ENCODE results near the gene GUF1.
"Not testable (repeated sequence)": the region's sequence is repeated elsewhere in the genome, so short reads cannot be mapped to it uniquely, and the experiment has no call there.

Gene GUF1

DNA sequence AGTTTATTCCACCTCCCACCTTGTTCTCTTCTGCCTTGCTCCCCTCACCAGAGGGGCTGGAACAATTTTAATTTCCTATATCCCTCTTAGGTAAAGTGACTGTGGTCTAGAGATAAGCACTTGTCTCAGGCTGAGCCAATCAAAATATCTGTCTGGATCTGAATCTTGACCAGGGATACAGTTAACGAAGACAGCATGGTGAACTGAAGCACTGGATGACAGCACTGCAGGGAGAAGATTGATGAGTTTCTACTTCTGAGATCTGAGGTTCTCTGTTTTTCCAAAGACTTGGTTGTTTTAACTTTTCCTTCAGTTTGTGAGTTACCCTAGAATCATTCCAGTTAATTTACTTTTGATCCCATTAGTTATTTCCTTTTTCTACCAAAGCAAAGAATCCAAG lies 34.9 kb downstream of the GUF1 start:
- FAIRE-seq: no peak

DNA sequence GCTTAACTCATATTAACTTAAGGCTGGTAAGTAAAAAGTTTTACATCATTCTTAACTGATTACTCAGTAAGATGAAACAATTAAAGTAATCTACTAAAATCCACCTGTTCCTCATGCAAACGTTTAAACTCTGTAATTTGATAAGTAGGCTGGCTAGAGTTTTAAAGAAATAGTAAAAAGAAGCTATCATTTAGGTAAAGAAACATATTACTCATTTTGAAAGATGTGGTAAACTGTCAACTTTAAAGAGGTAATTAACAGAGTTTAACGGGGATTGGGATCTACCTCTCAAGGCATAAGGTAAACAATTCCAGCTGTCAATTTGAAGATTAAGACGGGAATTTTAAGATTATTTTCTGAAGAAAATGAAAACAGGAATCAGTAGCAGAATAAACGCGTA lies 38.4 kb downstream of the GUF1 start:
- FAIRE-seq: no peak

DNA sequence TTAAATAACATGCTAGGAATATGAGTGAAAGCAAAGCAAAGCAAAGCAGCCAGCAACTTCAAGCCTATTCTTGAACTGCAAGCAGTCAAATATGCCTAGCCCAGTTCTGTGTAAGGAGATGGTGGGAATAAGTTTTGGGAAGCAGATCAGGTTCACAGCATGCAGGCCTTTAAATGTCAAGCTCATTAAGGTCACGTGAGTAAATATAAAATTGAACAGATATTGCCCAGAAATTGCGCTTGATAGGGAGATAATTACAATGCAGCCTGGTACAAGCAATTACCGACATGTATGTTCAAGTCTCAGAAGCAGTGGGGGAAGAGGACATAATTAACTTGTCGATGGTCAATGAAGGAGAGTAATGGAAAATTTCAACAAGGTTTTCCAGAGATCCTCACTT lies 42.2 kb downstream of the GUF1 start:
- FAIRE-seq: no peak

DNA sequence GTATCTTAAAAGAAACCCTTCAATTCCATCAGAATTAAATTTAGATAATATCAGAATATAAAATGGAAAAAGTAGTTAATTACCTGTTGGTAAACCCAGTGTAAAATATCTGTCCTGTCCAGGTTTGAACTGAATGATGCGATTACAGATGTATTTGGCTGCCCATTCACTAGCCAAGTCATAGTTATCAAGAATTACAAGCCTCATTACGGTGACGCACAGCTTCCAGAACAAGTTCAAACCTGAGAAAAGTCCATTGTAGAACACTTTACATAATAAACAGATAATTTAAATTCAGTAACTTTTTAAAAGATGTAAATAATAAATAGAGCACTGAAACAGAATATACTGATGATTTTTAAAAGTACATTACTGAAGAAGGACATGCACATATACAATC lies 43.8 kb downstream of the GUF1 start:
- FAIRE-seq: no peak

DNA sequence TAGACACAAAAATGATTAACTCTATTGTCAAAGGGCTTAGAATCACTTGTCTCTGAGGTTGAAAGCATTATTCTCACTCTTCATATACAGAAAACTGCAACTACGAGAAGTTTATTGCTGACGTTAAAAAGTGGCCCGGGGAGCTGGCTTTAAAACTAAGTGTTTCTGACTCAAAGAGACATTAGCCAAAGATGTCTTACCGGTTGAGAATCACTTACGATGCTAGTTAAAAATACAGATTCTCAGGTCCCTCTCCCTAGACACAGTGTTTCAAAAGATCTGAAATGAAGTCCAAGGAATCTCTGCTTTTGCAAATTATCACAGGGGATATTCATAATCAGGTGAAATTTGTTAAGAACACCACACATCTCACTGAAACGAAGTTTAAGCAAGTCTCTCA lies 46.9 kb downstream of the GUF1 start:
- FAIRE-seq: no peak

DNA sequence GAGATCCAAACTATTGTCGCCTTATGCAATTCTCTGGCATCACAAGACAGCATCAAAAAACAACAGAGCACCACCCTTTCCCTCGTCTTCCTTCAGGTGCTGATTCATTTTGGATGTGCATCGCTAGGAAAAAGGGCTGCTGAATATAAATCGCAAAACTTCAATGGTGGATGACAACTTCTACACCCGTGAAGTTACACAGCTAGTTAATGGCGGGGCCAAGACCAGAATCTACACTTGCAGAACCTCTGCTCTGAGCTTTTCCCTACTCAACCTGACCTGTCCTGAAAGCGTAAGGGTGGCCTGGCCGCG lies 47.5 kb downstream of the GUF1 start:
- FAIRE-seq: no peak

DNA sequence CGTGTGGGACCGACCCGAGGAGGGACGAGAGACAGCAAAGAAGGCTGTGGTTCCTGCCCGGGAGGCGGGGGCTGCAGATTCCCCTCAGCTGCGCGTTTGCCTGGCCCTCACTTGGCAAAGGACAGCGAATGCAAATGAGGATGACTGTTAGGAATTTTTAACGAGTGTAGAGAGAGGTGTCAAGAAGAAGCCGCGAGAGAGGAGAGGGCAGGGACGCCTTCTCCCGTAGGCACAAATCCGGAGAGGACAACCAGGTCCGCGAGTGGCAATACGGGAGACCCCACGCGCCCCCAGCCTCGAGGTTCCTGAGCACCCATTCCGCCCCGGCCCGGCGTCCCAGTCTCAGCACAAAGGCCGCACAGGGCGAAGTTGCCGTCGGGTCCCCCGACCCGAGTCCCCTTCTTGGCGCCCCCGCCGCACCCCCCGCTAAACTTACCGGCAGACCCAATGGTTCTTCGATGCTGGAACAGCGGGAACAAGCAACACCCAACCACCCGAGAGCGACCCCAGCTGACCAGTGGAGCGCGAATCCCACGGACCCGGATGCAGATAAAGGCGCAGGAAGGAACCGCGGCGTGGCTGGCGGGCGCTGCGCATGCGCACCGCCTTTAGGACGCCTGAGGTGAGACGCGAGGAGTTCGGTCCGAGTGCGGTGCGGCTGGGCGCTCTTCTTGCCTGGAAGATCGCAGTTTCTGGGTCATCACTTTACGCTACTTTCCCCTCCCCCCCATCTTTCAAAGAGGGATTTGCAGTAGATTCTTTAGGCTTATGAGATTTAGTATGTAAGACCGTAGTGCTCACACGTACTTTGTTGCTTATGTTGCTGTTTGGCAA lies 48.0 kb downstream of the GUF1 start, which contains the start of gene GNPDA2:
Gene GNPDA2 (minus strand): TSS at position 519 of the 834 bp plus-strand sequence. CDS start 4,349 bp downstream, outside the sequence.
- FAIRE-seq: no peak

DNA sequence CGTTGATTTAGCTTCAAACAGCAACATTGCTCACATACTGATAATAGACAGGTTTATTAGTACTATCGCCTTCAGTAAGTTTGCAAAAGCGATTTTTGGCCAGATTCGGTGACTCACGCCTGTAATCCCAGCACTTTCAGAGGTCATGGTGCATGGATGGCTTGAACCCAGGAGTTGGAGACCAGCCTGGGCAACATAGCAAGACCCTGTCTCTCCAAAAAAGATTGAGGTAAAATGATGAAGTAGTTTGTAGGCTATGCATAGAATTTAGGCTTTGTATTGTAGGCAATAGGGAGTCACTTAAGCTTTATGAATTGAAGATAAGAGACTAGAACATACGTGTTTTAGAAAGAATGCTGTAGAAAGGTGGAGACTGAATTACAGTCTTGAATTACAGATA lies 49.3 kb downstream of the GUF1 start:
- no peak for FAIRE-seq

DNA sequence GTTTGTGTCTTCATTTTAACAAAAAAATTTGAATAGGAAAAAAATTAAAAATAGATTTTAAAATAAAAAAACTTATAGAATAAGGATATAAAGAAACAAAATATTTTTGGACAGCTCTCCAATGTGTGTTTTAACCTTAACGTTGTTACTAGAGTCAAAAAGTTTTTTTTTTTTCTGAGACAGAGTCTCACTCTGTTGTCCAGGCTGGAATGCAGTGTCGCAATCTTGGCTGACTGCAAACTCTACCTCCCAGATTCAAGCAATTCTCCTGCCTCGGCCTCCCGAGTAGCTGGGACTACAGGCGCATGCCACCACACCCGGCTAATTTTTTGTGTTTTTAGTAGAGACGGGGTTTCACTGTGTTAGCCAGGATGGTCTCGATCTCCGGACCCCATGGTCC lies 50.5 kb downstream of the GUF1 start:
- FAIRE-seq: not testable (repeated sequence)

DNA sequence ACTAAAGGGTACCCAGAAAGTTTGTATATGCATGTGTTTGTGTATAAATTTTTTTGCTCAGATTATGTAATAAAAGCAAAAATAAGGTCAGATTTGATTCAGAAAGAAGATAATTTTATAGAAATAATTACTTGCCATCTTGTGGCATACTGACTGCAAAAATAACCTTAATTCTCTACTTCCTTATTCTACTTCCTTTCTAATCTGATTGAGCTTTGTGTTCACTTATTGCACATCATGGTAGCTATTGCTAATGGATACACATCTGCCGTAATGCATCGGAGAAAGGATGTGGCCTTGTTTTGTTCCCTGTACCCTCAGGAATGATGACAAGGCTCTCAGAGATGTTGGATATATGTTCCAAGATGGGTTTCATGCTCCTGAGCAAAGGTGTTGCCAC lies 58.7 kb downstream of the GUF1 start:
- no peak for FAIRE-seq

DNA sequence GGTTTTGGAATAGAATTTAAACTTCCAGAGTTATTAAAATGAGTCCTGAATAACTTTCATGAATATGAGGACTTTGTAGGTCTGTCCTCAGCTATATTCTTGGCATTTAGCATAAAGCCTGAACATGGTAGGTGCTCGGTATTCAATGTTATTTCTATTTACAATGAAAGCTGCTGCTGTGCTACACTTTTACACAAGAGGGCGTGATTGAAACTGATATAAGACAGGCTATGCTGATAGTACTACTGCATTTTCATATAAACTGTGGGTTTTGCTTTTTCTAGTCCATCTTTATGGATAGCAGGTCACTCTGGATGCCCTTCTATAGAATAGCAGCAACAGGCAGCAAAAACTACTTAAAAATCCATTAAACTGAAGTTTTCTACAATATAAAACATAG lies 60.4 kb downstream of the GUF1 start:
- no peak for FAIRE-seq

DNA sequence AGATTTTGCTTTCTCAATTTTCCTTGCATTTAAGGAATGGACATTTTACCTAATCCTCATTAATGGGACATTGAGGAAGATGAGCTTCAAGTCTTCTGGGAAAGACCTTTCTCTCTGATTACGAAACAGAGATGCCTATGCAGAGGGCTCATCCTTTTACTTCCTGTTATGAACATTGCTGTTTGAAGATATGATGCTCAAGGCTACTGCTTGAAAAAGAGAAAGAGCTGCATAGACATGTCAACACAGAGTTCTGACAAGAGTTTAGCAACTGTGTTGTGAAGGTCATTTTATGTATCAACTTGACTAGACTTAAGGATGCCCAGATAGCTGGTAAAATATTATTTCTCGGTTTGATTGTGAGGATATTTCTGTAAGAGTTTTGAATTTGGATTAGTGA lies 62.0 kb downstream of the GUF1 start:
- FAIRE-seq: no peak

Data from colon (tissue), 2 donors.